H9 (cell line): ENCODE data around the gene NRG3. TPM values are rescaled to one million over a fixed set of nuclear protein-coding genes. Genes with fewer than 3 reads are reported as not detected.

Experiments
- DNase-seq: peaks from one replicate; pipeline ENCODE4 v3.0.0-alpha.2; 2017
- H2AFZ ChIP-seq: one replicate; pipeline ENCODE4 v1.6.1; 2013; ENCODE audit warnings: mild to moderate bottlenecking, low read length, control low read depth, moderate library complexity
- H2AK5ac ChIP-seq: 2 replicates; pipeline ENCODE4 v1.6.1; 2013; ENCODE audit warnings: low read length, control low read depth, mixed read lengths; ENCODE audit not compliant: insufficient read length
- H2BK120ac ChIP-seq: one replicate; pipeline ENCODE4 v1.6.1; 2013; ENCODE audit warnings: low read depth, mild to moderate bottlenecking, low read length, control low read depth, inconsistent platforms; ENCODE audit not compliant: poor library complexity, severe bottlenecking
- H2BK12ac ChIP-seq: 2 replicates; pipeline ENCODE4 v1.6.1; 2013; ENCODE audit warnings: low read length, control low read depth, mixed read lengths, low read depth; ENCODE audit not compliant: insufficient read length
- H2BK15ac ChIP-seq: 2 replicates; pipeline ENCODE4 v1.6.1; 2013; ENCODE audit warnings: low read depth, low read length, control low read depth
- H2BK20ac ChIP-seq: one replicate; pipeline ENCODE4 v1.6.1; 2013; ENCODE audit warnings: low read depth, mild to moderate bottlenecking, low read length, control low read depth, inconsistent platforms; ENCODE audit not compliant: poor library complexity, severe bottlenecking
- H2BK5ac ChIP-seq: 2 replicates; pipeline ENCODE4 v1.6.1; 2013; ENCODE audit warnings: low read length, control low read depth, mixed read lengths; ENCODE audit not compliant: insufficient read length
- H3K14ac ChIP-seq: 2 replicates; pipeline ENCODE4 v1.6.1; 2013; ENCODE audit warnings: low read length, control low read depth; ENCODE audit not compliant: insufficient read depth
- H3K18ac ChIP-seq: 2 replicates; pipeline ENCODE4 v1.6.1; 2013; ENCODE audit warnings: low read depth, mild to moderate bottlenecking, mixed read lengths, low read length, control low read depth; ENCODE audit not compliant: insufficient read length
- H3K23ac ChIP-seq: 2 replicates; pipeline ENCODE4 v1.6.1; 2013; ENCODE audit warnings: low read length, control low read depth, mixed read lengths, low read depth; ENCODE audit not compliant: insufficient read length
- H3K23me2 ChIP-seq: 2 replicates; pipeline ENCODE4 v1.6.1; 2013; ENCODE audit warnings: low read depth, mild to moderate bottlenecking, mixed read lengths, low read length, control low read depth; ENCODE audit not compliant: insufficient read length, poor library complexity, severe bottlenecking
- H3K27ac ChIP-seq: 2 replicates; pipeline ENCODE4 v1.5.1; 2013; ENCODE audit warnings: low read length, control low read depth, mixed read lengths, low read depth; ENCODE audit not compliant: insufficient read length
- H3K27me3 ChIP-seq: 2 replicates; pipeline ENCODE4 v1.6.1; 2013; ENCODE audit warnings: low read length, control low read depth, inconsistent platforms; ENCODE audit not compliant: insufficient read depth
- H3K4ac ChIP-seq: 2 replicates; pipeline ENCODE4 v1.6.1; 2013; ENCODE audit warnings: low read depth, mild to moderate bottlenecking, control low read depth, inconsistent platforms, low read length, moderate library complexity
- H3K4me1 ChIP-seq: 2 replicates; pipeline ENCODE4 v1.6.1; 2013; ENCODE audit warnings: low read length, control low read depth, inconsistent platforms; ENCODE audit not compliant: insufficient read depth
- H3K4me2 ChIP-seq: 2 replicates; pipeline ENCODE4 v1.6.1; 2013; ENCODE audit warnings: low read length, control low read depth, mixed read lengths; ENCODE audit not compliant: insufficient read length, insufficient read depth
- H3K56ac ChIP-seq: 2 replicates; pipeline ENCODE4 v1.6.1; 2013; ENCODE audit warnings: low read depth, mild to moderate bottlenecking, mixed read lengths, low read length, control low read depth; ENCODE audit not compliant: insufficient read length
- H3K79me1 ChIP-seq: 2 replicates; pipeline ENCODE4 v1.6.1; 2013; ENCODE audit warnings: low read depth, mild to moderate bottlenecking, moderate library complexity, low read length, control low read depth, inconsistent platforms; ENCODE audit not compliant: insufficient read depth, poor library complexity, severe bottlenecking
- H3K79me2 ChIP-seq: 2 replicates; pipeline ENCODE4 v1.6.1; 2013; ENCODE audit warnings: low read length, control low read depth, inconsistent platforms; ENCODE audit not compliant: insufficient read depth
- H3K9ac ChIP-seq: 2 replicates; pipeline ENCODE4 v1.6.1; 2013; ENCODE audit warnings: low read length, control low read depth, mixed read lengths; ENCODE audit not compliant: insufficient read length; ENCODE audit errors: extremely low read depth
- H3K9me3 ChIP-seq: one replicate; pipeline ENCODE4 v1.6.1; 2013; ENCODE audit warnings: low read depth, low read length, inconsistent platforms; ENCODE audit not compliant: control insufficient read depth
- H3T11ph ChIP-seq: one replicate; pipeline ENCODE4 v1.6.1; 2013; ENCODE audit warnings: mild to moderate bottlenecking, low read length, control low read depth, inconsistent platforms
- H4K20me1 ChIP-seq: one replicate; pipeline ENCODE4 v1.6.1; 2013; ENCODE audit not compliant: control insufficient read depth, insufficient read length, insufficient read depth
- H4K5ac ChIP-seq: 2 replicates; pipeline ENCODE4 v1.6.1; 2013; ENCODE audit warnings: low read depth, mild to moderate bottlenecking, mixed read lengths, low read length, control low read depth; ENCODE audit not compliant: insufficient read length
- H4K8ac ChIP-seq: replicated peaks from 2 replicates; pipeline ENCODE4 v1.6.1; 2013; ENCODE audit warnings: low read length, control low read depth, mixed read lengths, low read depth; ENCODE audit not compliant: insufficient read length
- H4K91ac ChIP-seq: 2 replicates; pipeline ENCODE4 v1.6.1; 2013; ENCODE audit warnings: low read depth, mild to moderate bottlenecking, moderate library complexity, mixed read lengths, low read length, control low read depth; ENCODE audit not compliant: insufficient read length
- H3K27ac Mint-ChIP-seq, 3 experiments: 2 replicates in 2 of 3; 3 replicates in 1 of 3; pipeline ENCODE4 v1.8.0; 2020 to 2021; ENCODE audit warnings: mixed read lengths in 3 of 3, mild to moderate bottlenecking in 1 of 3, moderate library complexity in 1 of 3
- H3K27me3 Mint-ChIP-seq: 2 replicates; pipeline ENCODE4 v1.8.0; 2021; ENCODE audit warnings: low read depth, mild to moderate bottlenecking, moderate library complexity, mixed read lengths
- H3K36me3 Mint-ChIP-seq, 3 experiments: 2 replicates in 2 of 3; 3 replicates in 1 of 3; pipeline ENCODE4 v1.8.0; 2020 to 2021; ENCODE audit warnings: low read depth in 3 of 3, mixed read lengths in 3 of 3; ENCODE audit not compliant: insufficient read depth in 1 of 3
- H3K4me1 Mint-ChIP-seq, 2 experiments: 2 replicates each; pipeline ENCODE4 v1.8.0; 2020; ENCODE audit warnings: mixed read lengths in 2 of 2
- H3K4me3 Mint-ChIP-seq, 2 experiments: 2 replicates in 1 of 2; 3 replicates in 1 of 2; pipeline ENCODE4 v1.8.0; 2020 to 2021; ENCODE audit warnings: mild to moderate bottlenecking in 2 of 2, mixed read lengths in 2 of 2, moderate library complexity in 1 of 2
- H3K9me3 Mint-ChIP-seq, 2 experiments: 2 replicates in 1 of 2; 3 replicates in 1 of 2; pipeline ENCODE4 v1.8.0; 2020; ENCODE audit warnings: mild to moderate bottlenecking in 2 of 2, mixed read lengths in 2 of 2, moderate library complexity in 1 of 2
- WGBS: extraction: QIAGEN DNeasy Blood & Tissue Kit; methylation state at CpG from one replicate; pipeline ENCODE4 v1.1.7; 2013; ENCODE audit warnings: missing lambda C conversion rate, low lambda C conversion rate, mixed read lengths; ENCODE audit not compliant: insufficient read length; ENCODE audit errors: extremely low coverage; 5-methylcytosine and 5-hydroxymethylcytosine counted together
- total RNA-seq: library from RNA; stranded (reverse); gene quantifications from 2 replicates; pipeline ENCODE4 v1.2.1, GENCODE V29; 2021
- TF ChIP-seq, protein P1 (sequence below): fragments of 200-600 bp; sonication (generic); conservative IDR thresholded peaks from 3 replicates; pipeline ENCODE4 v1.8.0; 2021; ENCODE audit warnings: antibody characterized with exemption, mild to moderate bottlenecking

NRG3 gene
- total RNA-seq, 1 experiment from 2014 or later = 1.6 TPM

GRCh38 chr10:82856957-82857613, 982.1 kb downstream of the NRG3 start:
- Histone ChIP-seq H3K27me3 (no peaks in the 10 kb centered on the region), H4K5ac (no peak overlapping the region), H2BK15ac (no peak overlapping the region), H4K20me1 (no peaks in the 10 kb centered on the region), H3K4me1 (peaks cover 4% of the 10 kb centered on the region), H3K14ac (no peak overlapping the region), H3K4ac (no peak overlapping the region), H3K27ac (no peak overlapping the region), H4K91ac (no peak overlapping the region), H3K9me3 (no peaks in the 10 kb centered on the region), H2AFZ (no peak overlapping the region), H3K56ac (no peak overlapping the region), H3K79me2 (no peaks in the 10 kb centered on the region), H2BK20ac (no peak overlapping the region), H3K9ac (no peak overlapping the region), H2AK5ac (no peak overlapping the region), H3K4me2 (no peak overlapping the region), H3K18ac (no peak overlapping the region), H3K23me2 (no peaks in the 10 kb centered on the region), H4K8ac (no peak overlapping the region), H2BK120ac (no peak overlapping the region), H3K23ac (no peak overlapping the region), H2BK5ac (no peak overlapping the region), H3T11ph (no peak overlapping the region), H2BK12ac (no peak overlapping the region), H3K79me1 (no peaks in the 10 kb centered on the region)
- TF ChIP-seq, protein P1, sequence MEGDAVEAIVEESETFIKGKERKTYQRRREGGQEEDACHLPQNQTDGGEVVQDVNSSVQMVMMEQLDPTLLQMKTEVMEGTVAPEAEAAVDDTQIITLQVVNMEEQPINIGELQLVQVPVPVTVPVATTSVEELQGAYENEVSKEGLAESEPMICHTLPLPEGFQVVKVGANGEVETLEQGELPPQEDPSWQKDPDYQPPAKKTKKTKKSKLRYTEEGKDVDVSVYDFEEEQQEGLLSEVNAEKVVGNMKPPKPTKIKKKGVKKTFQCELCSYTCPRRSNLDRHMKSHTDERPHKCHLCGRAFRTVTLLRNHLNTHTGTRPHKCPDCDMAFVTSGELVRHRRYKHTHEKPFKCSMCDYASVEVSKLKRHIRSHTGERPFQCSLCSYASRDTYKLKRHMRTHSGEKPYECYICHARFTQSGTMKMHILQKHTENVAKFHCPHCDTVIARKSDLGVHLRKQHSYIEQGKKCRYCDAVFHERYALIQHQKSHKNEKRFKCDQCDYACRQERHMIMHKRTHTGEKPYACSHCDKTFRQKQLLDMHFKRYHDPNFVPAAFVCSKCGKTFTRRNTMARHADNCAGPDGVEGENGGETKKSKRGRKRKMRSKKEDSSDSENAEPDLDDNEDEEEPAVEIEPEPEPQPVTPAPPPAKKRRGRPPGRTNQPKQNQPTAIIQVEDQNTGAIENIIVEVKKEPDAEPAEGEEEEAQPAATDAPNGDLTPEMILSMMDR = no peak
- WGBS = no CpG with 5 or more reads among the region's 3 CpGs
- Mint-ChIP-seq H3K4me3 (no peak overlapping the region), H3K36me3 (no peaks in the 10 kb centered on the region), H3K9me3 (no peaks in the 10 kb centered on the region), H3K27me3 (no peaks in the 10 kb centered on the region), H3K27ac (no peak overlapping the region), H3K4me1 (peaks cover 6 to 8% of the 10 kb centered on the region in 2 experiments)
- no peak for DNase-seq
